ENCODE data around the gene ISLR2. TPM values are rescaled to one million over a fixed set of nuclear protein-coding genes. Genes with fewer than 3 reads are reported as not detected.

Gene ISLR2
- polyA plus RNA-seq, 1 donor (not counting 4 experiments of a cell fraction or from before 2014, with no cell fraction given): not detected

- Histone ChIP-seq H3K79me2 (ENCODE audit: control insufficient read depth, insufficient read depth, low read length) (no peaks in the 10 kb centered on the region), H3K4me3 (ENCODE audit: control insufficient read depth in 2 of 3, extremely low read depth in 1 of 3, insufficient read depth in 2 of 3, low read depth in 1 of 3, low read length in 3 of 3) (no peak overlapping the region), H3K36me3 (ENCODE audit: control insufficient read depth in 2 of 2, extremely low read depth in 1 of 2, insufficient read depth in 2 of 2, low read length in 2 of 2) (no peaks in the 10 kb centered on the region), H3K27me3 (ENCODE audit: control insufficient read depth, extremely low read depth, insufficient read depth, low read length) (peaks cover 56% of the 10 kb centered on the region), H2AFZ (ENCODE audit: control insufficient read depth, low read length) (no peak overlapping the region), H4K20me1 (ENCODE audit: control insufficient read depth, extremely low read depth, insufficient read depth, low read length) (peaks cover 2% of the 10 kb centered on the region), H3K4me2 (ENCODE audit: control insufficient read depth, extremely low read depth, insufficient read depth, low read depth, low read length) (no peak overlapping the region), H3K9me3 (ENCODE audit: control insufficient read depth, low read depth, low read length) (no peaks in the 10 kb centered on the region), H3K4me1 (ENCODE audit: control insufficient read depth, extremely low read depth, insufficient read depth, low read length) (peaks cover 7% of the 10 kb centered on the region), H3K9ac (ENCODE audit: control insufficient read depth, extremely low read depth, insufficient read depth, low read length) (no peak overlapping the region), H3K9me1 (ENCODE audit: control insufficient read depth, extremely low read depth, insufficient read depth, low read length) (no peaks in the 10 kb centered on the region), H3K27ac (ENCODE audit: control insufficient read depth, insufficient read depth, low read length) (no peak overlapping the region)
- TF ChIP-seq EZH2 (IDR thresholded peaks at IDR 0.05; ENCODE audit: low read length) (no peak), CTCF (optimal IDR thresholded peaks at IDR 0.05 in 1 of 3, IDR thresholded peaks at IDR 0.05 in 1 of 3, conservative IDR thresholded peaks at IDR 0.05 in 1 of 3; ENCODE audit: extremely low read depth in 1 of 3, insufficient read depth in 2 of 3, low read length in 3 of 3) (no peak)
- FAIRE-seq (no peak), DNase-seq (ENCODE audit: low read depth, low spot score) (no peak)
- dilution Hi-C loops (cut with MboI; ENCODE audit: extremely low pct_ligation_motif_present, low sequenced_read_pairs): no loop called here
Measured at GRCh38 chr15:74138642-74139041, 8.3 kb downstream of the ISLR2 start.

GRCh38 chr15:74141591-74141990 lies 11.2 kb downstream of the ISLR2 start:
- Histone ChIP-seq H3K36me3 (ENCODE audit: control insufficient read depth in 2 of 2, extremely low read depth in 1 of 2, insufficient read depth in 2 of 2, low read length in 2 of 2) (no peaks in the 10 kb centered on the region), H4K20me1 (ENCODE audit: control insufficient read depth, extremely low read depth, insufficient read depth, low read length) (peaks cover 2% of the 10 kb centered on the region), H3K4me1 (ENCODE audit: control insufficient read depth, extremely low read depth, insufficient read depth, low read length) (peaks cover 2% of the 10 kb centered on the region), H3K4me2 (ENCODE audit: control insufficient read depth, extremely low read depth, insufficient read depth, low read depth, low read length) (no peak overlapping the region), H3K9ac (ENCODE audit: control insufficient read depth, extremely low read depth, insufficient read depth, low read length) (no peak overlapping the region), H3K79me2 (ENCODE audit: control insufficient read depth, insufficient read depth, low read length) (no peaks in the 10 kb centered on the region), H3K9me1 (ENCODE audit: control insufficient read depth, extremely low read depth, insufficient read depth, low read length) (no peaks in the 10 kb centered on the region), H2AFZ (ENCODE audit: control insufficient read depth, low read length) (no peak overlapping the region), H3K9me3 (ENCODE audit: control insufficient read depth, low read depth, low read length) (no peaks in the 10 kb centered on the region), H3K27me3 (ENCODE audit: control insufficient read depth, extremely low read depth, insufficient read depth, low read length) (peaks cover 28% of the 10 kb centered on the region), H3K27ac (ENCODE audit: control insufficient read depth, insufficient read depth, low read length) (no peak overlapping the region), H3K4me3 (ENCODE audit: control insufficient read depth in 2 of 3, extremely low read depth in 1 of 3, insufficient read depth in 2 of 3, low read depth in 1 of 3, low read length in 3 of 3) (no peak overlapping the region)
- dilution Hi-C loops (cut with MboI; ENCODE audit: extremely low pct_ligation_motif_present, low sequenced_read_pairs): no loop called here
- FAIRE-seq (no peak), DNase-seq (ENCODE audit: low read depth, low spot score) (no peak)
- TF ChIP-seq CTCF (optimal IDR thresholded peaks at IDR 0.05 in 1 of 3, IDR thresholded peaks at IDR 0.05 in 1 of 3, conservative IDR thresholded peaks at IDR 0.05 in 1 of 3; ENCODE audit: extremely low read depth in 1 of 3, insufficient read depth in 2 of 3, low read length in 3 of 3) (no peak), EZH2 (IDR thresholded peaks at IDR 0.05; ENCODE audit: low read length) (no peak)
